ENCODE measurements around the gene ELOVL1.
"Not testable (repeated sequence)": the region's sequence is repeated elsewhere in the genome, so short reads cannot be mapped to it uniquely, and the experiment has no call there.

The ELOVL1 gene

GRCh38 chr1:43376723-43377235, 9.0 kb upstream of the ELOVL1 start:
- Histone ChIP-seq H3K27me3 (ENCODE audit: insufficient read depth, low read depth, severe bottlenecking) (no peaks in the 10 kb centered on the region), H3K27ac (no peak overlapping the region), H3K9me3 (ENCODE audit: severe bottlenecking) (no peaks in the 10 kb centered on the region), H3K36me3 (peaks cover 4% of the 10 kb centered on the region; the same call in 1 of the 2 replicates), H3K4me3 (ENCODE audit: low read depth, low read length) (no peak overlapping the region)
- no peak for TF ChIP-seq CTCF (IDR thresholded peaks at IDR 0.05; ENCODE audit: low read depth, low read length)
- DNase-seq = no peak

GRCh38 chr1:43373066-43373940, 5.5 kb upstream of the ELOVL1 start:
- H3K36me3 ChIP-seq = 0 out of 2 replicates have a peak, but pooled peaks cover 6% of the 10 kb centered on the region
- no peaks in the 10 kb centered on the region for H3K9me3 ChIP-seq (ENCODE audit: severe bottlenecking)
- no peaks in the 10 kb centered on the region for H3K27me3 ChIP-seq (ENCODE audit: insufficient read depth, low read depth, severe bottlenecking)
- TF ChIP-seq CTCF (IDR thresholded peaks at IDR 0.05; ENCODE audit: low read depth, low read length) = no peak
- no peak overlapping the region for H3K4me3 ChIP-seq (ENCODE audit: low read depth, low read length)
- no peak for DNase-seq
- no peak overlapping the region for H3K27ac ChIP-seq

GRCh38 chr1:43372172-43372571, 4.4 kb upstream of the ELOVL1 start:
- Histone ChIP-seq H3K27me3 (ENCODE audit: insufficient read depth, low read depth, severe bottlenecking) (no peaks in the 10 kb centered on the region), H3K27ac (no peak overlapping the region), H3K9me3 (ENCODE audit: severe bottlenecking) (no peaks in the 10 kb centered on the region), H3K4me3 (ENCODE audit: low read depth, low read length) (no peak overlapping the region), H3K36me3 (0 out of 2 replicates have a peak, but pooled peaks cover 6% of the 10 kb centered on the region)
- TF ChIP-seq CTCF (IDR thresholded peaks at IDR 0.05; ENCODE audit: low read depth, low read length) = no peak
- DNase-seq = no peak

GRCh38 chr1:43370564-43370963, 2.8 kb upstream of the ELOVL1 start:
- Histone ChIP-seq H3K27me3 (ENCODE audit: insufficient read depth, low read depth, severe bottlenecking) (no peaks in the 10 kb centered on the region), H3K4me3 (ENCODE audit: low read depth, low read length) (no peak overlapping the region), H3K27ac (no peak overlapping the region), H3K9me3 (ENCODE audit: severe bottlenecking) (no peaks in the 10 kb centered on the region), H3K36me3 (peaks cover 6% of the 10 kb centered on the region; the same call in 1 of the 2 replicates)
- no peak for TF ChIP-seq CTCF (IDR thresholded peaks at IDR 0.05; ENCODE audit: low read depth, low read length)
- no peak for DNase-seq

- not testable (repeated sequence) for DNase-seq
These were observed 2.0 kb upstream of the ELOVL1 start for GRCh38 chr1:43369779-43370178.

GRCh38 chr1:43368646-43369020, 822 bp upstream of the ELOVL1 start:
- TF ChIP-seq CTCF (IDR thresholded peaks at IDR 0.05; ENCODE audit: low read depth, low read length) = no peak
- Histone ChIP-seq H3K9me3 (ENCODE audit: severe bottlenecking) (no peaks in the 10 kb centered on the region), H3K27me3 (ENCODE audit: insufficient read depth, low read depth, severe bottlenecking) (no peaks in the 10 kb centered on the region), H3K4me3 (ENCODE audit: low read depth, low read length) (peak overlapping the region; percentile 62), H3K27ac (peak overlapping the region; percentile 89), H3K36me3 (peaks cover 25% of the 10 kb centered on the region)
- DNase-seq = no peak

More at GRCh38 chr1:43369779-43370178, 2.0 kb upstream of the ELOVL1 start:
- H3K27me3 ChIP-seq (ENCODE audit: insufficient read depth, low read depth, severe bottlenecking); H3K27ac ChIP-seq; H3K4me3 ChIP-seq (ENCODE audit: low read depth, low read length); H3K9me3 ChIP-seq (ENCODE audit: severe bottlenecking): not testable (repeated sequence)
- H3K36me3 ChIP-seq = peaks cover 13% of the 10 kb centered on the region

Measured in WERI-Rb-1 (cell line).